K562 (cell line): Measurements from ENCODE around the gene FAM171A1.

Experiments
- ATF3 ChIP-seq, 2 experiments: fragments of 450-650 bp in 1 of 2; sonication (generic) in 1 of 2; formaldehyde crosslinking in 1 of 2; IDR thresholded peaks in 1 of 2; conservative IDR thresholded peaks in 1 of 2; 2 replicates each; pipeline versions ENCODE4 v1.6.1 to v1.8.1; 2016 to 2023; ENCODE audit warnings: mild to moderate bottlenecking in 2 of 2, moderate library complexity in 2 of 2, inconsistent platforms in 1 of 2, missing genetic modification reagents in 1 of 2
- CTCF ChIP-seq, 3 experiments: IDR thresholded peaks in 2 of 3; conservative IDR thresholded peaks in 1 of 3; 2 replicates each; pipeline ENCODE4 v1.5.1; 2011 to 2012; ENCODE audit warnings: low read length in 3 of 3, mild to moderate bottlenecking in 3 of 3, control low read depth in 2 of 3, improper control_type of control experiment in 1 of 3, inconsistent platforms in 1 of 3, low read depth in 1 of 3, mixed read lengths in 1 of 3, moderate library complexity in 1 of 3; ENCODE audit not compliant: insufficient read depth in 2 of 3
- MYC ChIP-seq, 2 experiments: fragments of 250-450 bp in 1 of 2; sonication (Bioruptor Pico) in 1 of 2; IDR thresholded peaks; 2 replicates each; pipeline versions ENCODE4 v1.5.1 to v1.6.1; 2012 to 2021; ENCODE audit warnings: low read depth in 2 of 2, borderline replicate concordance in 1 of 2, improper control_type of control experiment in 1 of 2, low read length in 1 of 2, mild to moderate bottlenecking in 1 of 2, moderate library complexity in 1 of 2

- TF ChIP-seq MYC (IDR thresholded peaks at IDR 0.05; ENCODE audit: low read depth, low read length) = no peak
- no peak for TF ChIP-seq MYC (CRISPR knock-in tag; IDR thresholded peaks at IDR 0.05; ENCODE audit: borderline replicate concordance, low read depth)
- TF ChIP-seq ATF3 (IDR thresholded peaks at IDR 0.05) = no peak; the same call in 1 of the 2 replicates
- TF ChIP-seq ATF3 (CRISPR knock-in tag; conservative IDR thresholded peaks at IDR 0.05) = no peak
- TF ChIP-seq CTCF (IDR thresholded peaks at IDR 0.05 in 2 of 3, conservative IDR thresholded peaks at IDR 0.05 in 1 of 3; ENCODE audit: insufficient read depth in 2 of 3, low read depth in 1 of 3, low read length in 3 of 3) = no peak
These were observed 170.5 kb downstream of the FAM171A1 start for GRCh38 chr10:15200626-15201025.
